ENCODE data around the gene PIM2.

DNA sequence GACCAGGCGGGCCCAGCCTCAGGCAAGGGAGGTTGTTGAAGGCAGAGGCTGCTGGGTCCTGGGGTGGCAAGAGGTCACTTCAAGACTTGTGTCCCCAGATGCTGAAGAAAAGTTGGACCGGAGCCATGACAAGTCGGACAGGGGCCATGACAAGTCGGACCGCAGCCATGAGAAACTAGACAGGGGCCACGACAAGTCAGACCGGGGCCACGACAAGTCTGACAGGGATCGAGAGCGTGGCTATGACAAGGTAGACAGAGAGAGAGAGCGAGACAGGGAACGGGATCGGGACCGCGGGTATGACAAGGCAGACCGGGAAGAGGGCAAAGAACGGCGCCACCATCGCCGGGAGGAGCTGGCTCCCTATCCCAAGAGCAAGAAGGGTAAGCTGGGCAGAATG is 16.7 kb downstream of the PIM2 start:
- TF ChIP-seq, protein P1, sequence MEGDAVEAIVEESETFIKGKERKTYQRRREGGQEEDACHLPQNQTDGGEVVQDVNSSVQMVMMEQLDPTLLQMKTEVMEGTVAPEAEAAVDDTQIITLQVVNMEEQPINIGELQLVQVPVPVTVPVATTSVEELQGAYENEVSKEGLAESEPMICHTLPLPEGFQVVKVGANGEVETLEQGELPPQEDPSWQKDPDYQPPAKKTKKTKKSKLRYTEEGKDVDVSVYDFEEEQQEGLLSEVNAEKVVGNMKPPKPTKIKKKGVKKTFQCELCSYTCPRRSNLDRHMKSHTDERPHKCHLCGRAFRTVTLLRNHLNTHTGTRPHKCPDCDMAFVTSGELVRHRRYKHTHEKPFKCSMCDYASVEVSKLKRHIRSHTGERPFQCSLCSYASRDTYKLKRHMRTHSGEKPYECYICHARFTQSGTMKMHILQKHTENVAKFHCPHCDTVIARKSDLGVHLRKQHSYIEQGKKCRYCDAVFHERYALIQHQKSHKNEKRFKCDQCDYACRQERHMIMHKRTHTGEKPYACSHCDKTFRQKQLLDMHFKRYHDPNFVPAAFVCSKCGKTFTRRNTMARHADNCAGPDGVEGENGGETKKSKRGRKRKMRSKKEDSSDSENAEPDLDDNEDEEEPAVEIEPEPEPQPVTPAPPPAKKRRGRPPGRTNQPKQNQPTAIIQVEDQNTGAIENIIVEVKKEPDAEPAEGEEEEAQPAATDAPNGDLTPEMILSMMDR (IDR thresholded peaks at IDR 0.05; ENCODE audit: low read length): no peak
- TF ChIP-seq EZH2 (optimal IDR thresholded peaks at IDR 0.05; ENCODE audit: low read depth, low read length): no peak

Measured in MM.1S (cell line).